ENCODE results near the gene POMT2. TPM values are rescaled to one million over a fixed set of nuclear protein-coding genes. Genes with fewer than 3 reads are reported as not detected.
"Not testable (repeated sequence)": the region's sequence is repeated elsewhere in the genome, so short reads cannot be mapped to it uniquely, and the experiment has no call there.

POMT2 gene
- total RNA-seq, 1 donor from 2014 or later, result 30.4 TPM

GRCh38 chr14:77325746-77326094, 5.0 kb upstream of the POMT2 start:
- ATAC-seq (no peak), DNase-seq (ENCODE audit: low spot score) (no peak)
- intact Hi-C loops (cut with DNase I), result no loop called here

- no peak for DNase-seq (ENCODE audit: low spot score)
- intact Hi-C loops (cut with DNase I), result no loop called here
- ATAC-seq, result no peak
Observed at GRCh38 chr14:77324816-77325745, 4.4 kb upstream of the POMT2 start.

- ATAC-seq (no peak), DNase-seq (ENCODE audit: low spot score) (no peak)
- intact Hi-C loops (cut with DNase I), result no loop called here
Observed at GRCh38 chr14:77324289-77324688, 3.6 kb upstream of the POMT2 start.

- intact Hi-C loops (cut with DNase I), result no loop called here
- DNase-seq (ENCODE audit: low spot score), result no peak
- ATAC-seq, result no peak
Observed at GRCh38 chr14:77323571-77323970, 2.9 kb upstream of the POMT2 start.

DNA sequence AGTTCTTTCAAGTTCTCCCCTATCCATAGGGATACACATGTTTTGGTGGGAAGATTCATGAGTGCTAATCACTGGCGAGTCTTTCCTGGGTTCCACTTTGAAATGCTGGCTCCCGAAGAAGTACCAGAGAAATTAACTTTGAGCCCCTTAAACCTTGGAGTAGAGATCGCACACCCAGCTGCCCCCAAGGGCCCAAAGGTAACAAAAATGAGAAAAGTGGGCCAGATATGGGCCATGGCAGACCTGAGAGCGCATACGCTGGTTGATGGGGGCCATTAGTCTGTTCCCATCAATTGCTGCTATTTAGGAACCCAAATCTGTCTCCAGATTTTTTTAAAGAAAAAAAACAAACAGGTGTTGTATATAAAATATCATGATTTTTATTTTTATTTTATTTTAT, 2.3 kb upstream of the POMT2 start:
- intact Hi-C loops (cut with DNase I), result no loop called here
- ATAC-seq, result no peak
- DNase-seq (ENCODE audit: low spot score), result no peak

GRCh38 chr14:77322250-77322902, 1.7 kb upstream of the POMT2 start:
- DNase-seq (ENCODE audit: low spot score) (no peak), ATAC-seq (no peak)
- intact Hi-C loops (cut with DNase I), result no loop called here

- DNase-seq (ENCODE audit: low spot score) (no peak), ATAC-seq (no peak)
Observed at GRCh38 chr14:77319422-77319821, 1.3 kb downstream of the POMT2 start.

GRCh38 chr14:77318756-77319155, 1.9 kb downstream of the POMT2 start:
- DNase-seq (ENCODE audit: low spot score); ATAC-seq: not testable (repeated sequence)
- intact Hi-C loops (cut with DNase I), result loop anchor here (10.0 kb wide), 1 partner anchor 444 kb away; no protein-coding TSS in a partner anchor

More at GRCh38 chr14:77319422-77319821, 1.3 kb downstream of the POMT2 start:
- intact Hi-C loops (cut with DNase I), result loop anchor here (10.0 kb wide), 1 partner anchor 445 kb away; no protein-coding TSS in a partner anchor

DNA sequence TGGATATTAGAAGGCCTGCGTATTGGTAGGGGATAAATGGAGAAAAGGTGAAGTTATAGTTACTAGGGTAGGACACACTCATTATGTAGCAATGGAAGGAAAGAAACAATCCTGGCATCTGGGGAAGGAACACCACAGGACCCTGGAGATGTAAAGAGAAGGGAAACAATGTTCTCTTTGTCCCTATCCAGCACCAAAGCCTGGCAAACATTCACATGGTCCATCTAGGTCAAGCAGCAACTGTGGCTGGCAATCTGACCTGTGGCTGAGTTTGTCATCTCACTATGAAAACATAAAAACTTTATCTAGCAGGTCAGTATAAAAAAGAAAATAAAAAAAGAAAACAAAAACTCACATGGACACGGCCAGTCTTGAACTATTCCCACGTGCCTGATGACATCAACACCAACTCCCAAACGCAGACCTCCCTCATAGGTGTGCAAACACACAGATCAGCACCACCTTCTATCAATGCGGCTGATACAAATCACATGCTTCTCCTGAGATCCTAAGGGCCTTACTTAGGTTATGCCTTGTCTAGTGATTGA, 2.6 kb downstream of the POMT2 start:
- no peak for ATAC-seq
- intact Hi-C loops (cut with DNase I), result loop anchor here (10.0 kb wide), 1 partner anchor 443 kb away; no protein-coding TSS in a partner anchor
- no peak for DNase-seq (ENCODE audit: low spot score)

- intact Hi-C loops (cut with DNase I), result loop anchor here (10.0 kb wide), 1 partner anchor 442 kb away; no protein-coding TSS in a partner anchor
- ATAC-seq (no peak), DNase-seq (ENCODE audit: low spot score) (peak; percentile 44)
Observed at GRCh38 chr14:77316872-77317301, 3.8 kb downstream of the POMT2 start.

DNA sequence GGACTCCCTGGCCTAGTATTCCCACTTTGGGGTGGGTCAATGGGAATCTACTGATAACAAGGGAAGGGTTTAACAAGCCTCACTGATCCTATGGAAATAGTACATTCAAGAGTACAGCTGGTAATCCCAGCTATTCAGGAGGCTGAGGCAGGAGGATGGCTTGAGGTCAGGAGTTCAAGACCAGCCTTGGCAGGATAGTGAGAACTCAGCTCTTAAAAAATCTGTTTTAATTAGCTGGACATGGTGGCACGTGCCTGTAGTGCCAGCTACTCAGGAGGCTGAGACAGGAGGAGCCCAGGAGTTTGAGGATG, 4.5 kb downstream of the POMT2 start:
- intact Hi-C loops (cut with DNase I), result loop anchor here (10.0 kb wide), 1 partner anchor 441 kb away; no protein-coding TSS in a partner anchor
- DNase-seq (ENCODE audit: low spot score) (peak; percentile 37), ATAC-seq (no peak)

DNA sequence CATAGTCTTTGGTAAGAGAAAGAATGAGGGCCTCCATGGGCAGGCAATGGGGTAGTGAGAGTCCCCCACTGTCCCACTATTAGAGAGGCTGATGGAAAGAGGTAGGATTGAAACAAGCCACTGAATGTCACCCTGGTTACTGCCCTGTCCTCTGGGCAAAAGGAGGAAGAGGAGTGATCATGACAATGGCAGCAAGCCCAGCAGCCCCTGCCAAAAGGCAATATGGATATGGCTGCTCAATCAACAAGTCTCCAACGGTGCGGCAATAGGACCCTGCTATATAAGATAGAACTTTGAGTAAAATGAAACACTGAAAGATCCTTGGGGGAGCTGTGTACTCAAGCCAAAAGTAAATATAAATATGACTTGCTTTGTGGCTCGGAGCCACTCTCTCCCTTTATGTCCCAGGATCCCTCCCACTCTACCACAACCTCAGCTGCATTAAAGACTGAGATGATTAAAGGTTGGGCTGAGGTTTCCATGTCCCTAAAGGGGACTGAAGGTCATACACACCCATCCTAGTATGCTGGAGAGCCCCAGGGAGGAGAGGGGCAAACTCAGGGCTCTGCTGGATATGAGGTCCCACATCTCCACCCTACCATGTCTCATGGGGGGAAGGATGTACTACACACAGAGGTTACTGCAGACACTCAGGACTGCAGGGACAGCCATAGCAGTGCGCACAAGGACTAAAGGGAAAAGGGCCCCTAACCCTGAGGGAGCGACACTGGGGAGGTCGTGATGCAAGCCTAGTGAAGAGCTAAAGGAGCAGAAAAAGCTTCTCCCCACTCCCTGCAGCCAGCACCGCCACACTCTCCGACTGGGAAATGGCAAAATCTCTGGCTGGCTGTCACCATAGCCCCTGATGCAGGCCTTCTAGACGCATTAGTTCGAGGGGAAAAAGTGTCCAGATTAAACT, 5.9 kb downstream of the POMT2 start:
- DNase-seq (ENCODE audit: low spot score), result peak; percentile 36
- peak; percentile 15 for ATAC-seq
- intact Hi-C loops (cut with DNase I), result loop anchor here (10.0 kb wide), 1 partner anchor 440 kb away; no protein-coding TSS in a partner anchor

GRCh38 chr14:77314043-77314442, 6.6 kb downstream of the POMT2 start:
- ATAC-seq (peak; percentile 58), DNase-seq (ENCODE audit: low spot score) (peak; percentile 49)
- intact Hi-C loops (cut with DNase I), result loop anchor here (10.0 kb wide), 1 partner anchor 439 kb away; no protein-coding TSS in a partner anchor

GRCh38 chr14:77313371-77313770, 7.3 kb downstream of the POMT2 start:
- intact Hi-C loops (cut with DNase I), result loop anchor here (10.0 kb wide), 1 partner anchor 439 kb away; no protein-coding TSS in a partner anchor
- ATAC-seq (no peak), DNase-seq (ENCODE audit: low spot score) (no peak)

- intact Hi-C loops (cut with DNase I), result loop anchor here (10.0 kb wide), 1 partner anchor 436 kb away; no protein-coding TSS in a partner anchor
- ATAC-seq (no peak), DNase-seq (ENCODE audit: low spot score) (no peak)
Observed at GRCh38 chr14:77311217-77311616, 9.5 kb downstream of the POMT2 start.

GRCh38 chr14:77310026-77310425, 10.7 kb downstream of the POMT2 start:
- DNase-seq (ENCODE audit: low spot score), result no peak
- intact Hi-C loops (cut with DNase I), result loop anchor here (10.0 kb wide), 1 partner anchor 435 kb away; no protein-coding TSS in a partner anchor
- ATAC-seq, result no peak

DNA sequence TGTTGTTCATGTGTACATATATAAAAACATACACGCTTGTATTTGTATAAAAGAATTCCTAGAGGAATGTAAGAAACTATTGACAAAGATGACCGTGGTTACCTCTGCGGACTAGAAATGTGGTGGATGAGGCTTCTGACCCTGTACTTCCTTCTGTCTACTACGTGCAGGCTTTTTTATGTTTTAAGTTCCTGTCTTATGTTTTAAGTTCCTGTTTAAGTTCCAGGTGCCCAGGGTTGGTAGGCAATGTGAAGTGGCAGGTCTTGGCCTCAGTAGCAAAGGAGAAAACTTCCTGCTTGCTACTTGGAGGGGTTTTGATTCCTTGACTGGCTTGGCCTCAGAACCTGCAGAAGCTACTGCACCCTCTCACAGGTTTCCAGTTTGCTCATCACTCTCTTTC, 11.6 kb downstream of the POMT2 start:
- ATAC-seq (no peak), DNase-seq (ENCODE audit: low spot score) (no peak)
- intact Hi-C loops (cut with DNase I), result no loop called here

- intact Hi-C loops (cut with DNase I), result no loop called here
- DNase-seq (ENCODE audit: low spot score) (no peak), ATAC-seq (peak; percentile 89)
Observed at GRCh38 chr14:77306851-77307496, 13.7 kb downstream of the POMT2 start.
